Astrocyte of the spinal cord (primary cell): ENCODE measurements around the gene NCKAP5.

Experiments
- DNase-seq: peaks from one replicate; pipeline ENCODE4 v3.0.0; 2011; ENCODE audit warnings: low read depth, low spot score
- H3K4me3 ChIP-seq: 2 replicates; pipeline ENCODE4 v1.5.1; 2011; ENCODE audit warnings: low read depth, mild to moderate bottlenecking, low read length, moderate library complexity
- in situ Hi-C: cut with HindIII; loops from 2 replicates; pipeline ENCODE4 v1.10.0; 2017; ENCODE audit warnings: low sequenced_read_pairs
- TF ChIP-seq, protein P1 (sequence below): IDR thresholded peaks from 2 replicates; pipeline ENCODE4 v1.5.1; 2012; ENCODE audit warnings: low read depth, mild to moderate bottlenecking, low read length, inconsistent platforms

NCKAP5 gene

DNA sequence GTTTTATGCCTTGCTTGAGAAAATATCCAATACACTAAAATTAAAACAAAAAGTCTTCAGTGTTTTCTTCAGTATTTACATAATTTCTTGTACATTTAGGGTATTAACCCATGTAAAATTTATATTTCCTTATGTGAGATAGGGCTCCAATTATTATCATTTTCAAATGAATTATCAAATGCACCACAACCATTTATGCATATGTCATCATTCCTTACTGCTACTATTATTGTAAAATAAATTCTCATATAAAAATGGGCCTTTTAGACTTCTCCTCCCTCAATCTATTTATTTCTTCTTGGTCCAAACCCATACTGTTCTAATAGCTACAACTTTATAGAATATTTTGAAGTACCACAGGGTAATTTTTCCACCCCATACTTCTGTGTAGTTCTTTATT lies 722.9 kb downstream of the NCKAP5 start:
- TF ChIP-seq, protein P1, sequence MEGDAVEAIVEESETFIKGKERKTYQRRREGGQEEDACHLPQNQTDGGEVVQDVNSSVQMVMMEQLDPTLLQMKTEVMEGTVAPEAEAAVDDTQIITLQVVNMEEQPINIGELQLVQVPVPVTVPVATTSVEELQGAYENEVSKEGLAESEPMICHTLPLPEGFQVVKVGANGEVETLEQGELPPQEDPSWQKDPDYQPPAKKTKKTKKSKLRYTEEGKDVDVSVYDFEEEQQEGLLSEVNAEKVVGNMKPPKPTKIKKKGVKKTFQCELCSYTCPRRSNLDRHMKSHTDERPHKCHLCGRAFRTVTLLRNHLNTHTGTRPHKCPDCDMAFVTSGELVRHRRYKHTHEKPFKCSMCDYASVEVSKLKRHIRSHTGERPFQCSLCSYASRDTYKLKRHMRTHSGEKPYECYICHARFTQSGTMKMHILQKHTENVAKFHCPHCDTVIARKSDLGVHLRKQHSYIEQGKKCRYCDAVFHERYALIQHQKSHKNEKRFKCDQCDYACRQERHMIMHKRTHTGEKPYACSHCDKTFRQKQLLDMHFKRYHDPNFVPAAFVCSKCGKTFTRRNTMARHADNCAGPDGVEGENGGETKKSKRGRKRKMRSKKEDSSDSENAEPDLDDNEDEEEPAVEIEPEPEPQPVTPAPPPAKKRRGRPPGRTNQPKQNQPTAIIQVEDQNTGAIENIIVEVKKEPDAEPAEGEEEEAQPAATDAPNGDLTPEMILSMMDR, result no peak
- H3K4me3 ChIP-seq, result no peak overlapping the region
- no peak for DNase-seq
- in situ Hi-C loops, result no loop called here

DNA sequence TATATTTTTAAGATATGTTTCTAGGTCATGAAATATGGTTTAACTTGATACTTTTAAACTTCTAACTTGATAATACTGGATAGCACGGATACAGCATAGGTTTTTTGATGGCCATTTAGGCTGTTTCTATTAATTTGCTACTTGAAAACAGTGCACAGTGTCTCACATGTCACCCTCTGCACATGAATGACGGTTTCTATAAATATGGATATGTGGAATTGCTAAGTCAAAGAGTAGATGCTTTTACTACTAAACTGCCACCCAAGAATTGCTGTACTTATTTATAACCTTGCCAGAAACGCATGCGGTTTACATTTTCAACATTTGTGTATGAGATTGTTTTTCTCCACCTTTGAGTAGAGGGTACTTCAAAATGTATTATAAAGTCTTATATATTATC lies 723.7 kb downstream of the NCKAP5 start:
- in situ Hi-C loops, result no loop called here
- TF ChIP-seq, protein P1, result no peak
- no peak overlapping the region for H3K4me3 ChIP-seq
- no peak for DNase-seq

DNA sequence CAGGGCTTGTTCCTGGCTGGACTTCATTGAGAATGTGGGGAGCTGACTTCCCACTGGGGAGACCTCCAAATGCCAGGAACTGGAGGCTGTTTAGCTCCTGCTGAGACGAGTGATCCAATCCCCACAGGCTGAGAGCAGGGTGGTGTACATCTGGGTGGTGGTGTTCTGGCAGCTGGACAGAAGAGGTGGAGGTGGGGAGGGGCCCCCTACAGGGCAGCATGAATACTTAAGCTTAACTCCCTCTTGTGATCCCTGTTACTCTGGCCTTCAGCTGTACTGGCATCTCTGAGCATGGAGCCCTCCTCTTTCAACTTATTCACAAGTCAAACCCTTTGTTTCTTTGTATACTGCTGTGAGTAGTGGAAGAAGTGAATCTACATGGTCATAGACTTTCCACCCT lies 730.5 kb downstream of the NCKAP5 start:
- TF ChIP-seq, protein P1, result no peak
- in situ Hi-C loops, result no loop called here

DNA sequence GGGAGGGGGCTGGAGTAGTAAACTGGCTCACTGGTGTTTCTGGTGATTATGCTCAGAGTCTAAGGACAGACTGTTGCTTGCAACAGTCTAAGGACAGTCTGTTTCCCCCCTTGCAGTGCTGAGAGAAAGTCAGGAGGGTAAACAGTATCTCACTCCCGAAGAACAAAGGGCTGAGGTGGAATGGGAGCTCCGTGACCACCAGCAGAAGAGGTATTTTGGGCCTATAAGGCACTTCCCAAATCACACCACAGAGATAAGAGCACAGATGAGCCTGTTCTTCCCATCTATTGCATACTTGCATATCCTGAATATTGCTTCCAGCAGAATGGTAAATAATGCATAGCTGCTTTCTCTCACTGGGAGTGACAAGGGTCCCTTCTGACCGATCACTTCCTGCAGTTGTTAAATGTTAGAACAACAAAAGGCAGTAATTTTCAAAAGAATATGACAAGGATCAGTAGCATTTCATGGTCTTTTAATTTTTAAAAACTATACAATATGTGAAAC lies 737.9 kb downstream of the NCKAP5 start:
- H3K4me3 ChIP-seq, result no peak overlapping the region
- in situ Hi-C loops, result no loop called here
- TF ChIP-seq, protein P1, result no peak
- DNase-seq, result no peak

More for the DNA sequence above, 730.5 kb downstream of the NCKAP5 start:
- no peak for DNase-seq
- no peak overlapping the region for H3K4me3 ChIP-seq

DNA sequence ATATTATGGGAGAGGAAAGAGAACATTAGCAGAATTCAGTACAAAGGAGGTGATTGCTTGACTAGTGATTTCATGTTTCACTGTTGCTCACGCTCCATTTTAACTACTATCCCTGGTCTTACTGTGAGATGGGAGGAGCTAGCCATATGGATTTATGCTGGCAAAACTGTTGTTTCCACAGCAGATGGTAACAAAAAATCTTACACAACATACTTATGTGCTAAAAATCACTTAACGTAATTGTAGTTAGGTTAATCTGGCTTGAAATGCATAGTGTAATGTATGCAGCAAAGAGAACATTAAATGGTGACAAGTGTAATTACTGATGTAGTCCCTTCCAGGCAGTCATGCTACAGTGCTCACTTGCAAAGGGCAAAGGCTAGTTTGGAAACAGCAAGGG lies 742.7 kb downstream of the NCKAP5 start:
- DNase-seq, result no peak
- TF ChIP-seq, protein P1, result no peak
- H3K4me3 ChIP-seq, result no peak overlapping the region
- in situ Hi-C loops, result no loop called here

DNA sequence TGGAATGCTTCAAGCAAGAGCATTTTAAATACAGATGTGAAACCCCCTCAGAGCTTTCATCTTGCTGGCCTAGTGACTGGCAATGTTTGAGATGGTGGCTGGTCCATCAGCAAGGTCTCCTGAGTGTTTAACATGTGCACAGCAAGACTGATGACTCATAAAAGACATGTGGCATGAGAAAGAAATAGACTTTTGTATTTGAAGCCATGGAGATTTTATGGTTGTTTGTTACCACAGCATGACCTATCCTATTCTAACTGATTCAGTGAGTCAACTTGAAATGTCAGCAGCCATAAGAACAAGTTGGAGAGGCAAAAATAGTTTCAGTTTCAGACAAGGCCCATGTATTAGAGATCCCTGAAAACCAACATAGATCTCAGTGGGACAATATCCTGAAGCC lies 743.5 kb downstream of the NCKAP5 start:
- peak; percentile 89 for DNase-seq
- TF ChIP-seq, protein P1, result no peak
- in situ Hi-C loops, result no loop called here
- H3K4me3 ChIP-seq, result no peak overlapping the region

DNA sequence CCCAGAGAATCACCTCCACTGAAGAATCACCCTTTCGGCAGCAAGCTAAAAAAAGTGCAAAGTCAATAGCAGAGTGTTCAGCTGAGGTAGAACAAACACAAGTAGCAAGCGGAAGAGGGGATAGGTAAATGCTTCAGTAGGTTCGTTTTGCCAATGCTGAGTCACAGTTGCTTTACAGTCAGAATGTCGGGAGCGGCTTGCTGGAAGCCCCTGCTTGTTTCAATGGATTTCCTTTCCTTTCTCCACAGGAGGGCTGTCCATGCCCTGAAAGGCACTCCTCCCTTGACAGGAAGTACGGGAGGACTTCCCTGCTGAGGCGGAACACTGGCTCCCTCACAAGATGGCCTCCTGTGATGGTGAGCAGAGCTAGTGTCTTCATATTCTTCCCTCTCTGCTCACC lies 752.0 kb downstream of the NCKAP5 start:
- TF ChIP-seq, protein P1, result no peak
- no peak overlapping the region for H3K4me3 ChIP-seq
- peak; percentile 36 for DNase-seq
- in situ Hi-C loops, result no loop called here
